Common myeloid progenitor, CD34-positive (primary cell): ENCODE data around the gene RAB14.

Experiments
- CTCF ChIA-PET: fragments of 350-600 bp; sonication (Branson Sonifier 250); formaldehyde crosslinking; loops from one replicate; lab custom pipeline; 2021; ENCODE audit warnings: antibody characterized with exemption; lab: Charles Lee
- POLR2A ChIA-PET: fragments of 350-600 bp; sonication (Branson Sonifier 250); formaldehyde crosslinking; loops from one replicate; lab custom pipeline; 2021; ENCODE audit warnings: antibody characterized with exemption; lab: Charles Lee
- DNase-seq, 3 donors: peaks; one replicate each; pipeline versions ENCODE4 v3.0.0 to v3.0.0-alpha.2; 2013
- H3K27ac ChIP-seq, 2 experiments: 1 replicate in 1 of 2; 2 replicates in 1 of 2; pipeline ENCODE4 v1.7.0; 2013; ENCODE audit warnings: inconsistent platforms in 2 of 2, low read length in 2 of 2, mild to moderate bottlenecking in 2 of 2, low read depth in 1 of 2, moderate library complexity in 1 of 2; ENCODE audit not compliant: severe bottlenecking in 2 of 2, insufficient read depth in 1 of 2, poor library complexity in 1 of 2
- H3K27me3 ChIP-seq, 5 experiments: replicated peaks in 2 of 5; 1 replicate in 3 of 5; 2 replicates in 2 of 5; pipeline versions ENCODE4 v1.6.1 to v1.7.0; 2013; ENCODE audit warnings: low read length in 4 of 5, mild to moderate bottlenecking in 2 of 5, moderate library complexity in 2 of 5, inconsistent platforms in 1 of 5; ENCODE audit not compliant: insufficient read depth in 5 of 5, control insufficient read depth in 4 of 5
- H3K36me3 ChIP-seq, 4 experiments: 1 replicate in 2 of 4; 2 replicates in 2 of 4; pipeline versions ENCODE4 v1.6.1 to v1.7.0; 2013; ENCODE audit warnings: low read length in 3 of 4, control low read depth in 1 of 4, mild to moderate bottlenecking in 1 of 4; ENCODE audit not compliant: control insufficient read depth in 4 of 4, insufficient read depth in 4 of 4
- H3K4me1 ChIP-seq, 4 experiments: 1 replicate in 3 of 4; 2 replicates in 1 of 4; pipeline versions ENCODE4 v1.6.1 to v1.7.1; 2013; ENCODE audit warnings: low read length in 3 of 4, mild to moderate bottlenecking in 3 of 4, control low read depth in 1 of 4, inconsistent platforms in 1 of 4, moderate library complexity in 1 of 4; ENCODE audit not compliant: control insufficient read depth in 4 of 4, insufficient read depth in 4 of 4; ENCODE audit errors: control extremely low read depth in 1 of 4
- H3K4me3 ChIP-seq, 7 experiments: 1 replicate in 4 of 7; 2 replicates in 3 of 7; pipeline versions ENCODE4 v1.5.1 to v1.7.0; 2013; ENCODE audit warnings: mild to moderate bottlenecking in 7 of 7, low read length in 6 of 7, moderate library complexity in 6 of 7, inconsistent platforms in 2 of 7, low read depth in 2 of 7, control low read depth in 1 of 7; ENCODE audit not compliant: insufficient read depth in 4 of 7, control insufficient read depth in 1 of 7; ENCODE audit errors: extremely low read depth in 1 of 7
- H3K9me3 ChIP-seq, 5 experiments: 1 replicate in 4 of 5; 2 replicates in 1 of 5; pipeline versions ENCODE4 v1.6.1 to v1.7.1; 2013; ENCODE audit warnings: low read length in 4 of 5, mild to moderate bottlenecking in 2 of 5, inconsistent platforms in 1 of 5, low read depth in 1 of 5, moderate library complexity in 1 of 5; ENCODE audit not compliant: control insufficient read depth in 4 of 5, insufficient read depth in 2 of 5; ENCODE audit errors: control extremely low read depth in 1 of 5
- WGBS: methylation state at CpG from one replicate; pipeline ENCODE4 v1.1.5; 2013; ENCODE audit not compliant: insufficient coverage; 5-methylcytosine and 5-hydroxymethylcytosine counted together

The RAB14 gene

DNA sequence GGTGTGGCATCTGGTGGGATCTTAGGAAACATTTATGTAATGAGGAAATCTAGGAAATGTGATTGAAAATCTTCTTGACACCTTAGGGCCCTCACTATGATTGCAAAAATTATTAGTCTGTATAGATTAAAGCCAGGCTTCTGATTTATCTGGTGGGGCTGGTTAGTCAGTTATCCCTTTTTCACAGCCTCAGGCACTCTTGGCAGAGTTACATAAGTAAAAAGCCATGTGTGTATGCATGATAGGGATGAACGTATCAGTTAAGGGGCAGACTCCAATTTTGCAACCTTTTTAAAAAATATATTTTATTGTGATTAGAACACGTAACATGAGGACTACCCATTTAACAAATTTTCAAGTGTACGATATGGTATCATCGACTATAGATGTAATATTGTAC is 30.6 kb upstream of the RAB14 start:
- DNase-seq: peak in 1 of 3 donors; percentile 45
- H3K27ac ChIP-seq: no peak overlapping the region
- 100% methylated on average over 1 of the region's 4 CpGs for WGBS

DNA sequence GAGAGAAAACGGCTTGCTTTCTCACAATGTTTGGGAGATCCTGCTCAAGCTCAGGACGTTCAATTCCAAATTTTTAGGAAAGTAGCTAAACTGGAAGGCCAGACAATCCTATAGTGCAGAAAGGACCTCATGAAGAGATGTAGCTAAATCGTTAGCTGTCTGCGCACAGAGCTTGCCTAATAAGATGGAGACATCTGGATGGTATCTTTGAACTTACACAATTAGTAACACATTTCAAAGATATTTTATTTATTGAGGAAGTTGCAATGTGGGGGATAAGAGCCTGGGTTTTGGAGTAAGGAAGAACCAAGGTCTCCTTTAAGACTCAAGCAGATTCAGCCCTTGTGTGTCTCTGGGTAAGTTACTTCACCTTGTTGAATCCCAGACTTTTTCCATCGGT is 28.6 kb upstream of the RAB14 start:
- Histone ChIP-seq H3K27ac (no peak overlapping the region), H3K4me1 (peaks cover 0 to 5% (median 3%) of the 10 kb centered on the region in 4 experiments), H3K27me3 (no peaks in the 10 kb centered on the region), H3K4me3 (no peak overlapping the region), H3K36me3 (no peaks in the 10 kb centered on the region), H3K9me3 (no peaks in the 10 kb centered on the region)
- 91% methylated on average over 4 of the region's 5 CpGs for WGBS
- ChIA-PET CTCF (interaction anchor here (0.9 to 1.5 kb wide), 4 partner anchors 15 to 48 kb away, joined by 3 to 5 read pairs (median 4); no protein-coding TSS in a partner anchor), POLR2A (no interaction called here)
- no peak for DNase-seq

More for the DNA sequence above, 30.6 kb upstream of the RAB14 start:
- no peak overlapping the region for H3K4me3 ChIP-seq
- no peaks in the 10 kb centered on the region for H3K27me3 ChIP-seq
- peaks cover 0 to 5% (median 3%) of the 10 kb centered on the region in 4 experiments for H3K4me1 ChIP-seq
- ChIA-PET CTCF (interaction anchor here (1.0 to 1.5 kb wide), 2 partner anchors 21 to 87 kb away, joined by 3 read pairs; no protein-coding TSS in a partner anchor), POLR2A (no interaction called here)
- H3K9me3 ChIP-seq: no peaks in the 10 kb centered on the region
- H3K36me3 ChIP-seq: no peaks in the 10 kb centered on the region

DNA sequence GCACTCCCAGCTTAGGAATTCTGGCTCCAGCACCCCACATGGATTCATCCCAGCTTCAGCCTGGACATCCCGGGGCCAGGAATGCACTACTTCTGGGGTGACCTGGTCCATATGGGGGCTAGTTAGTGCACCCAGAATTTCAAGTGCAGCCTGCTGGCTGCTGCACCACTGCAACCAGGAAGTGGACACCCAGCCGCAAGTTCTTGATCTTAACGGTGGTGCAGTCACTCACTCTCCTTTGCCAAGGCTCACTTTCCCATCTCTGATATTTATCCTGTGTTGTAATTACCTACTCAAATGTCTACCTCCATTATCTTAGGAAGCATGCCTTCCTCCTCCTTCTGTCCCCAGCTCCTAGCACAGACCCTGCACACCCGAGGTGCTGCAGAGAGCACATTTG is 26.2 kb upstream of the RAB14 start:
- no peak overlapping the region for H3K27ac ChIP-seq
- H3K36me3 ChIP-seq: no peaks in the 10 kb centered on the region
- ChIA-PET POLR2A (no interaction called here), CTCF (interaction anchor here (1.0 to 2.7 kb wide), 4 partner anchors 15 to 59 kb away, joined by 3 to 21 read pairs (median 3); no protein-coding TSS in a partner anchor)
- H3K4me1 ChIP-seq: peaks cover 0 to 6% (median 2%) of the 10 kb centered on the region in 4 experiments
- WGBS: 20% methylated on average over 2 of the region's 4 CpGs
- no peak overlapping the region for H3K4me3 ChIP-seq
- peak in 2 of 3 donors; percentile 34 to 56 for DNase-seq
- H3K9me3 ChIP-seq: no peaks in the 10 kb centered on the region
- no peaks in the 10 kb centered on the region for H3K27me3 ChIP-seq

DNA sequence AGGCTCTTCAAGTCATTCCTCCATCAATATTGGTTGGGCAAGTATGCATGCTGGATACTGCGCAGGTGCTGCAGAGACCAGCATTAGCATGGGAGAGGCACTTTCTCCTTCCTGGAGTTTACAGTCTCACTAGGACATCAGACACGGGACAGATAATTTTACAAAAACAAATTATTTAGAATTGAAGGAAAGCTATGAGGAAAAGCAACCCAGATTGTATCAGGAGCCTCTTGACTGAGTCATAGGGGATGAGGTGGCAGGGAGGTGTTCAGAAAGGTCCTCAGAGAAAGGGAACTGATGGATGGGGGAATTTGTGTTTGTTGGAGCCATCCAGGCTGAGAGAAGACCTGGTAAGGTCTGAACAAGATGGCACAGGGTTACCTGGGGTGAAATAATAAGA is 24.5 kb upstream of the RAB14 start:
- H3K9me3 ChIP-seq: no peaks in the 10 kb centered on the region
- no CpG with 5 or more reads among the region's 2 CpGs for whole genome bisulfite sequencing
- no peak overlapping the region for H3K27ac ChIP-seq
- no peaks in the 10 kb centered on the region for H3K36me3 ChIP-seq
- no peak for DNase-seq
- H3K4me3 ChIP-seq: no peak overlapping the region
- ChIA-PET POLR2A (no interaction called here), CTCF (interaction anchor here (0.8 to 2.7 kb wide), 9 partner anchors 12 to 152 kb away, joined by 3 to 21 read pairs (median 3); no protein-coding TSS in a partner anchor)
- peaks cover 0 to 17% (median 2%) of the 10 kb centered on the region in 4 experiments for H3K4me1 ChIP-seq
- H3K27me3 ChIP-seq: no peaks in the 10 kb centered on the region

DNA sequence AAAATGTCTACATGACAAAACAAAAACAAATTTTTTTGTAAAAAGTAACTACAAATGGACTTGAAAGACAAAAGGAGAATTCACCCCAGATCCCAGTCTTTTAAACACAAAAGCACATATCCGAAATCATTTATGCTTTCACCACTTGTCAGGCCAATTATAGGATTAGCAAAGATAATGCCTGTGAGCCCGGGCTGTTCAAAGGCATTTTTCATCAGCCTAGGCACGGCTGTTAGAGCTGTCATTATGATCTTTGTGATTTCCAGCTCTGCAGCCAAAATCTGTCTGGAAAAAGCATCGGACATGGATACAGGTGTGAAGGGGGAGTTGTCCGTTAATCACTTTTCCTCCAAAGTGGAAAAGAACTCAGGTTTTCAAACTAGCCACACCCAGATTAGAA is 23.6 kb upstream of the RAB14 start:
- no peak for DNase-seq
- H3K36me3 ChIP-seq: no peaks in the 10 kb centered on the region
- no peak overlapping the region for H3K27ac ChIP-seq
- POLR2A ChIA-PET: no interaction called here
- H3K27me3 ChIP-seq: no peaks in the 10 kb centered on the region
- WGBS: 98% methylated on average over 4 of the region's 5 CpGs
- CTCF ChIA-PET: interaction anchor here (1.2 to 3.2 kb wide), 4 partner anchors 11 to 174 kb away, joined by 3 to 19 read pairs (median 4); no protein-coding TSS in a partner anchor
- peaks cover 5 to 26% (median 6%) of the 10 kb centered on the region in 4 experiments for H3K4me1 ChIP-seq
- H3K9me3 ChIP-seq: no peaks in the 10 kb centered on the region
- no peak overlapping the region for H3K4me3 ChIP-seq

DNA sequence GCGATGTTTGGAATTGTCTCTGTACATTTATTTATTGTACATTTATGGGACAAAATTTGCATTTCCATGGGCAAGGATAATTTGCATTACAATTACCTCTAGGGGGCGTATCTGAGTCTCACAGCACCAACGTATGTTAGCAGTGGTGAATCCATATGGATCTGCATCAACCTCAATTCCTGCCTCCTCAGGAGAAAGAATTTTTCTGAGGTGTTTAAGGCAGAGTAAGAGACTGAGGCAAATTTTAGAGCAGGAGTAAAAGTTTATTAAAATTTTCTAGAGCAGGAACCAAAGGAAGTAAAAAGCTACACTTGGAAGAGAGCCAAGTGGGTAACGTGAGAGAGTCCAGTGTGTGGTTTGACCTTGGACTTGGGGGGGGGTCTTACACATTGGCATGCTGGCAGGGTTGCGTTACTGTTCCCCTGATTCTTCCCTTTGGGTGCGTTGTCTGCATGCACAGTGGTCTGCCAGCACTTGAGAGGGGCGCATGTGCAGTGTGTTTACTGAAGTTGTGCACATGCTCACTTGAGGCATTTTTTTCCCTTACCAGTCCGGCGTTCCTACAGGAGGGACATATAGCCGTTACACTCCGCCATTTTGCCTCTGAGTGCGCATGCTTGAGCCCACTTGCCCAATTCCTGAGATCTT is 21.0 kb upstream of the RAB14 start:
- 88% methylated on average over 9 of the region's 12 CpGs for WGBS
- no peaks in the 10 kb centered on the region for H3K27me3 ChIP-seq
- no peaks in the 10 kb centered on the region for H3K9me3 ChIP-seq
- CTCF ChIA-PET: interaction anchor here (0.5 to 3.2 kb wide), 7 partner anchors 9 to 541 kb away, joined by 3 to 19 read pairs (median 4); no protein-coding TSS in a partner anchor
- H3K4me1 ChIP-seq: peaks cover 5 to 22% (median 9%) of the 10 kb centered on the region in 4 experiments
- DNase-seq: peak in 2 of 3 donors; percentile 52 to 54
- H3K27ac ChIP-seq: no peak overlapping the region
- POLR2A ChIA-PET: no interaction called here
- H3K36me3 ChIP-seq: no peaks in the 10 kb centered on the region
- H3K4me3 ChIP-seq: no peak overlapping the region

DNA sequence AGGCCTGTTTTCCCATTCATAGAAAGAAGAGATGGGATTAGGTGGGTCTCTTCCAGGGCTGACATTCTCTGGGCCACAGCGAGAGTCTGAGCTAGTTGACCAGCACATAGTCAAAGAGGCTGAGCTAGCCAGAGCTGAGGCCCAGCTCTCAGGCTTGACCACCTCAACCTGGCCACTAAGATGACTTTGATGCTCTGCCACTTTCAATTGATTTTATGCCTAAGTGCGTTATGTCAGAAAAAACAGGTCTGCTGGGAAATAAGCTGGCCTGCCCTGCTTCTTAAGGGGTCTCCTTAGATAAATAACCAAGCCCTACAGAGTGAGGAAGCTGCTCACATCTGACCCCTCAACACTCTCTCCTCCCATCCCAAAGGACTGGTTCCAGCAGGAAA is 20.0 kb upstream of the RAB14 start:
- no peak for DNase-seq
- Histone ChIP-seq H3K4me1 (peaks cover 9 to 22% (median 11%) of the 10 kb centered on the region in 4 experiments), H3K4me3 (no peak overlapping the region), H3K36me3 (no peaks in the 10 kb centered on the region), H3K9me3 (no peaks in the 10 kb centered on the region), H3K27ac (no peak overlapping the region), H3K27me3 (no peaks in the 10 kb centered on the region)
- ChIA-PET CTCF (interaction anchor here (0.7 to 1.3 kb wide), 9 partner anchors 9 to 96 kb away, joined by 3 to 5 read pairs (median 3); no protein-coding TSS in a partner anchor), POLR2A (no interaction called here)
- 100% methylated on average over 2 of the region's 2 CpGs for WGBS
